HG03342 (cell line): ENCODE measurements around the gene LATS2.

Experiments
- ATAC-seq: cut with Tn5 transposase; IDR thresholded peaks from one replicate; pipeline ENCODE4 v1.9.1; 2021; ENCODE audit warnings: mild to moderate bottlenecking, moderate library complexity; ENCODE audit not compliant: unreplicated experiment

LATS2 gene

DNA sequence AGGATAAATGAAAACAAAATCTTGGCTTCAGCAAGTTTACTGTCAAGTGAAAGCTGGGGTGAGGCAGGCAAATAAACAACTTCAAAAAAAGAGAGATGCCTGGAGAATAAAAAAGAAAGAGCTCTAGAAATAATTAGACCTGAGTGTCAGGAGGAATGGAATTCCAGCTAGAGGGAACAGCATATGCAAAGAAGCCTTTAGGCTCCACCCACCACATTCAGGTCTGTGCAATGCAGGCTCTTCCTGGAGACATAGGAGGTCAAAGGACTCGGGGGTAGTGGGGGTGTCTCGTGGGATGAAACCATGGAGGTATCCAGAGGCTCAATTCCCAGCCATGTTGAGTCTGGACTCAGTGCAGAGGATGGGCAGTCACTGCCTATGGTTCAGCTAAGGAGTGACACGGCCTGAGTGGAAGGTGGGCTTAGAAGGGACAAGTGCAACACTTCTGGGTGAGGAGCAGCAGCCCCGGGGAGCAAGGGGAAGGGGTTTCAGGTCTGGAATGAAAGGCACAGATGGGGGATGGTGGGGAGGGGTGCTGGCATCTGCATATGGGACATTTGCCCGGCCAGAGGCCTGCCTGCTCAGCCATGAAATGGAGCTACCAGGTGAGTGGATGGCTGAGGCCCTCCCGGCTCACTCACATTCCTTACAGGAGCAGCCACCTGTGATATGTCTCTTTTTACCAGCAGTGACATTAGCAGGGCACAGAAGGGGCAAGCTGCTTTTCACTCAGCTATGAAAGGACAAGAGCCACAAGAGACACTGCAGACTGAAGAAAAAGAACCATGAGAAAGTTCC is 12.3 kb downstream of the LATS2 start:
- ATAC-seq: no peak

DNA sequence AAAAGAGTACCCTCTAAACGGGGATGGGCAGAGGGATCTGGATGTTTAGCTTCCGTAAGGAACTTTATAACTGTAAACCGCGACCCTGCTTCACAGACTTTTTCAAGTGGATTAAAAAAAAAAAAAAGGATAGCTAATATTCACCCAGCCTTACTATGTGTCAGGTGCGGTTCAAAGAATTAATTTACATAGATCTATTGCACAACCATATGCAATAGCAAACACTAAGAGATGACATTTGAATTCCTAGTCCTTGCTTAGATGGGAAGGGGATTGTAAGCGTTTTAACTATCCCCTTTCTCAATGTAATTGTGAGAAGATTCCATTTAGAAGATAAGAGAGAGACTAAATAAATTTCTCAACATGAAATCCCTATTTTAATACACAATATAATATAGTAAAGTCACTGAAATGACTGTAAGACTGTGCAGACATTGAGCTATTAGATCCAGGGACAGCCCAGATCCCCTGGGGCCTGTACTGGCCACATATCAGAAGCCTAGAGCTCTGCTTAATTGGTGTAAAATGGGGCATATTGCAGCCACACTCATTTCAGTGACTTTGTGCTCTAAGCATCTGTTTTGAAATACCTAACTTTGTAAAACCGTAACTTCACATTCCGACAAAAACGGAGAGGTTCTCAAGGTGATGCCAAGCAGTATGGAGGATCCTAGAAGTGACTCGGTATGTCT is 13.6 kb downstream of the LATS2 start:
- no peak for ATAC-seq

- ATAC-seq: no peak
Measured at GRCh38 chr13:21047087-21047486, 14.3 kb downstream of the LATS2 start.

DNA sequence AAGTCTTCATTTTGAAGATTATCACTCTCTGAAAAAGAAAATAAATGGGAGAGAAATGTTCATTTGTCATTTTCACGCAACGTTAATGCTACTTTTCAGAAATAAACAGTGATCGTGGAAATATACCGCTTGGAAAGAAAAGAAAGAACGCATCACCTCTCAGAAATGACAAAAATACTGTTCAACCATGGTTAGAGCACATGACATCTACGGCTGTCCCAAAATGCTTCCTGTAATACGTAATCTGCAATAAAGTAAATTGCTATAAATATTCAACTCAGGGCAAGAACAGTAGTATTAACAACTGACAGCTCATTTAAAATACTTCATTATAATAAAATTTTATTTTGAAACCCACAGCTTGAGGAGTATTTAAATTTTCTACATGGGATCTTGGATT is 15.2 kb downstream of the LATS2 start:
- no peak for ATAC-seq

DNA sequence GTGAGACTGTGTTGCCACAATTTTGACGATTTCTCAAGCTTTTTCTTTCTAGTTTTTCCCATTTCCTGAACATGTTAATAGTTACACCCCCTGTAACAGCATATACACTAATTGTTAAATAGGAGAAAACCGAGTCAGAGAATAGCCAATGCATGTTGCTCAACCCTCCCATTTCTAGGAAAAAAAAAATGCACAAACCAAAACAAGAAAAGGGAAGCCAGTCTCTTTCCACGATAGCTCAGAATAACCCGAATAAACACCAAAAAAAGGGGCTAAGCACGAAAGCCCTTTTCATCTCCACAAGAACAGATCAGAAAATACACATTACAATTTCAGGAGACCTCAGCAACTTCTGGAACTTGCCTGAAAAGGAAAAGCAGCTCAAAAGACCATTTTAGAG is 16.3 kb downstream of the LATS2 start:
- ATAC-seq: no peak

DNA sequence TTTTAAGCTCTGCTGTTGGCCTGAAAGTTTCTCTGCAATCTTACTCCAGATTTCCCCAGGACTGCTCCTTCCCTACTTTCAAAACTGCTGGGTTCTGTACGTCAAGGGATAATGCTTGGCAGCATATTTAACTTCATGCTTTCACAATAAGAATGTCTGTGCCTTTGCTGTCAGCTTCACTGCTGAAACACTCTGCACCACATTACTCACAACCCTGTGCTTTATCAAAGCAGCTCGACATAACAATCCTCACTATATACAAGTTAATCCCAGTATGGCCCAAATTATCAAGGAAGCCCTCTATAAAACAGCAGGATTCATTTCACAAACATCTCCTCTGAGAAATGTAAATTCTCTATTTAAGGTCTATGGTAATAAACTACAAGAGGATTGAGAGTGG is 17.5 kb downstream of the LATS2 start:
- ATAC-seq: no peak

DNA sequence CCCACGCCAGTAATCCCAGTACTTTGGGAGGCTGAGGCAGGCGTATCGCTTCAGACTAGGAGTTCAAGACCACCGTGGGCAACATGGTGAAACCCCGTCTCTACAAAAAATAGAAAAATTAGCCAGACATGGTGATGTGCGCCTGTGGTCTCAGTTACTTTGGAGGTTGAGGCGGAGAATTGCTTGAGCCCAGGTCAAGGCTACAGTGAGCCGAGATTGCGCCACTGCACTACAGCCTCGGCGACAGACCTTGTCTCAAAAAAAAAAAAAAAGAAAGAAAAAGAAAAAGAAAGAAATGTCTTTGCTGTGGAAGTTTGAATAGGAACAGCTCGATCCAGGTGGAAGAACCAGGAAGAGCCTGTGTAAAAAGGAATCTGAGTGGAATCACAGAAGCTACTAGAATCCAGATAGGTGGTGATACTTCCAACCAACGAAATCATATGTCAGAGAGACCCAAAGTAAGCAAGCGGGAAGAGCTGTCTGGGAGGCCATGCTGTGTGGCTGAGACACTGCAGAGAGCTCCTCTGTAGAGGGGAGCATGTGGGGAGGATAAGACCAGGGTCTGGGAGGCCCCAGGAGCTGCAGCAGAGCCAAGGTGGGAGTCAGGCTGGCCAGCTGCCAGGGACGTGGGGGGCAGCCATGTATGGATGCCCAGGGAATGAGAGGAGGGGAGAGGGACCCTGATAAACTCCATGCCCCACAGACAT is 21.1 kb downstream of the LATS2 start:
- no peak for ATAC-seq

DNA sequence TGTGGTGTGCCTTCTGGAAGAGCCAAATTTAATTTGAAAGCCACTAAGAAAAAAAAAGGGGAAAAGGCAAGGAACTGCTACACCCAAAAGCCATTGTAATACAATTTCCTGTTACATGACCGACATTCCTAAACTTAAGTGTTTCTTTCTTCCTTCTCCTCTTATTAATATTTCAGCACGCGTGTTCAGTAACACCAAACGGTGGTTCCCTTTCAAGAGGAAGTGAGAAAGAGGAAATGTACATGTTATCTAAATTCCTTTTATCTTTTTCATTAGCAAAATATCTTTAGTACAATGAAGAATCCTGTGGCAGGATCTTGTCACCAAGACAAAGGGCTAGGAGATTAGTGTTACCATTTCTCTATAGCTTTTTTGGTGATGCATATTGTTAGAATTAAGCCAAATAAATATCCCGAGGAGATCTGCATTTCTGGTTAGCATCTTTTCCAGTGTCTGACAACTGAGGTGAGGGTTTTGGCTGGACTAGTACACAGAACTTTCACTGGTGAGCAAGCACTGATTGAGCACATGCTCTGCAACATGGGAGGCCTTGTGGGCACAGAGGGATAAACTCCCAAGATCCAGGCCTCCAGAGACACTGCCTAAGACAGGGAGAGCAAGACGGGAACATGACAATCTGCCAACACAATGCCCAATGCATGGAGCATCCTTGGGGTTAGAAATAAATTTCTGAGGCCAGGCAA is 22.1 kb downstream of the LATS2 start:
- ATAC-seq: no peak

- ATAC-seq: no peak
Measured at GRCh38 chr13:21037656-21038055, 23.7 kb downstream of the LATS2 start.

DNA sequence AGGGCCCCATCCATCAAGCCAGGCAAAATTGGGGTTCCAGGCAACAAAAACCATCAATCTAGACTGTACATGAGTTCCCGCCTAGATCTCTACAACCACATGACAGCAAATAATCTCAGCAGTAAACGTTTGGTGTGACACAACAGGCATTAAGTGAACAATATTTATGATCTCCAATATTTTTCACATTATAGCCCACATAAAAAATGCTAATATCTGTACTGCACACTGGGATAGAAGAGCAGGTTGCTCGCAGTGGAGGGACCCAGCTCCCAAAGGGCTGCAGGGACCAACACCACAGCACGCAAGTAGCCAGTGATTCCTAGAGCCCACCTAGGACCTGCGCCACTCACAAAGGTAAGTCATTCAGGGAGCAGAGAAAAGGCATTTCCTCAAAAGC is 25.9 kb downstream of the LATS2 start:
- ATAC-seq: no peak

DNA sequence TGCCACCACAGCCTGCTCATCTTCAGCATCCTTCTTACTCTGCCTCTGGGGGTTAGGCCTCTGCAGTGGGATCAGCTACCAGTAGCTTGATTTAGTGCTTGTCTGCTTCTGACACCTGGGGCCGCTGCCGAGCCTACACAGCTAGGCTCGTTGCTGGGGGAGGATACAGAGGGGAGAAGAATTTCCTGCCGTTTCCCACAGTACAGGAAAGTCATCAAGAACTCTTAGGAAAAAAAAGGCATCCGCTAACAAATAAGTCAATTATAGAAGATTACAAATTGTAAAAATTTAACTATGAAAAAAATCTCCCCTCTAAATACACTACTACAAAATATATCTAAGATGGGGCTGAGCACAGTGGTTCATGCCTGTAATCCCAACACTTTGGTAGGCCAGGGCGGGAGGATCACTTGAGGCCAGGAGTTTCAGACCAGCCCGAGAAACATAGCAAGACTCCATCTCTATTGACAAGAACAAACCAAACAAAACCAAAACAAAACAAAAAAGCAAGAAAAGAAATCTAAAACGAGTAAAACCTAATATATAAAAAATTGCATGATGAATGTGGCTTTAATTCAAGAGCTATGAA is 26.7 kb downstream of the LATS2 start:
- no peak for ATAC-seq

- ATAC-seq: no peak
Measured at GRCh38 chr13:21033856-21034602, 27.4 kb downstream of the LATS2 start.

GRCh38 chr13:21033212-21033840 is 28.1 kb downstream of the LATS2 start:
- no peak for ATAC-seq

DNA sequence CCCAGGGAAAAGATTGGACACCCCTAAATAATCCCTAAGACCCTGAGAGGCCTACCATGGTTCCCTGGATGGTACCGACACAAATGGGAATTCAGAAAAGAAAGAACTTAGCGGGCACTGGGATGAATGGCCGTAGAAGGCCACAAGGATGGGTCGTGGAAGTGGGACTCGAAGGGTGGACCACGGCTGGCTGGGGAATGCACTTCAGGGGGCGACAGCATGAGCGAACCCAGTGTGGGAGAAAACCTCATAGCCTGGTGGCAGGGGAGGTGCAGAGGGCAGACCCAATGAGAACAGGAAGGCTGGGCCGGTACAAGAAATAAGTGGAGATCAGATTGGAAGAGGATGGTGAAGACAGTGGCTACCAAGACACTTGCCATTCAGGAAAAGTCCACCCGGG is 28.7 kb downstream of the LATS2 start:
- ATAC-seq: no peak

DNA sequence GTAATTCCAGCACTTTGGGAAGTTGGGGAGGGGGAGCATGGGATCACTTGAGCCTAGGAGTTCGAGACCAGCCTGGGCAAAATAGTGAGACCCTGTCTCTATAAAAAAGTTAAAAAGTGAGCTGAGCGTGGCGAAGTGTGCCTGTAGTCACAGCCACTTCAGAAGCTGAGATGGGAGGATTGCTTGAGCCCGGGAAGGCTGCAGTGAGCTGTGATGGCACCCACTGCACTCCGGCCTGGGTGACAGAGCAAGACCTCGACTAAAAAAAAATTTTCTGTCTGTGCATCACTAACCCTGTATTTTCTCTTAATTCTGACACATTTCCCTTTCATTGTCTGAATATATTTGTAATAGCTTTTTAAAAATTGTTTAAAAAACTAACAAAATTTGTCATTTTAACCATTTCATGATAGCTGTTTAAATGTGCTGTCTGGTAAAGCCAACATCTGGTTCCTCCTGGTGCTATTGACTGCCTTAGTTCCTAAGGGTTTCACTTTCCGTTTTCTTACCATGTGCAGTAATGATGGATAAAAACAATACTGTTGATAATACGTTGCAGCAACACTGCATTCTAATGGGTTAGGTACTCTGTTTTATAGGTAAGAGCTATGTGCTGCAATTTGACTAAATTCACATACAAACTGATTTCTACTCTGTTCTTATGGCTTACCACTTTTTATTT is 29.7 kb downstream of the LATS2 start:
- no peak for ATAC-seq

DNA sequence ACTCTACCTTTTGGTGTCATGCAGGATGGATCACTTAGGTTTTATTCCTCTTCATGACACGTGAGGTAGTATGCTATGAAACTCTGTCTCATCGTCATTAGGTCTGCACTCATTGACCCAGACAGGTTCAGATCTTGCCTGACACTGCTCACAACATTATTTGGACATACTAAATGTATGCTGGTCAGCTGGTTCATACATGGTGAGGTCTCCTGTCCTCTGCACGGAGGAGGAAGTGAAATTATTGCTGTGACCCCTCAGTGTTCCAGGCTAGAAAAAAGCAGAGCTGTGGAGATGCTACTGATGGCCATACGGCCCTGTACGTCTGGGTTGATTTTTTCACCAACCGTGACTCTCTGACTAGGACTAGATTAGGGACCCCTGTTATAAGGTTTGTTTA is 35.8 kb downstream of the LATS2 start:
- no peak for ATAC-seq

GRCh38 chr13:21022056-21022979 is 39.1 kb downstream of the LATS2 start:
- ATAC-seq: no peak

- no peak for ATAC-seq
Measured at GRCh38 chr13:21020581-21020980, 40.8 kb downstream of the LATS2 start.
